Esophagus squamous epithelium (tissue), 4 donors: Measurements from ENCODE around the gene FBXW7.

Source experiments
- CTCF ChIP-seq, 6 experiments: fragments of 450-650 bp in 4 of 6; fragments of 200-600 bp in 2 of 6; sonication (generic) in 2 of 6; IDR thresholded peaks; one replicate each; pipeline ENCODE4 v1.5.1; 2016 to 2019; ENCODE audit warnings: antibody characterized with exemption in 6 of 6, mild to moderate bottlenecking in 4 of 6, moderate library complexity in 4 of 6
- POLR2A ChIP-seq, 4 donors: fragments of 450-650 bp; IDR thresholded peaks; one replicate each; pipeline ENCODE4 v1.6.1; 2017; ENCODE audit warnings: antibody characterized with exemption in 4 of 4, mild to moderate bottlenecking in 4 of 4, moderate library complexity in 3 of 4

GRCh38 chr4:152434011-152434410 lies 101.9 kb downstream of the FBXW7 start:
- TF ChIP-seq POLR2A (IDR thresholded peaks at IDR 0.05): no peak
- no peak for TF ChIP-seq CTCF (IDR thresholded peaks at IDR 0.05)
